Lung (tissue), 12 donors: ENCODE data around the gene ENGASE. TPM values are rescaled to one million over a fixed set of nuclear protein-coding genes. Genes with fewer than 3 reads are reported as not detected.

Experiments used
- ATAC-seq: fragments of 200-7000 bp; cut with Tn5 transposase; one replicate; pipeline ENCODE4 v1.9.1; 2020; ENCODE audit warnings: moderate number of reproducible peaks; ENCODE audit not compliant: insufficient read depth, low FRiP score
- DNase-seq, 3 donors: peaks; one replicate each; pipeline ENCODE4 v3.0.0-alpha.2; 2013 to 2017
- H3K27ac ChIP-seq, 2 donors: one replicate each; pipeline ENCODE4 v1.5.1; 2013; ENCODE audit warnings: mild to moderate bottlenecking in 2 of 2, moderate library complexity in 2 of 2, control low read depth in 1 of 2, inconsistent platforms in 1 of 2, low read depth in 1 of 2, low read length in 1 of 2
- H3K27me3 ChIP-seq, 3 donors: one replicate each; pipeline ENCODE4 v1.5.1; 2013; ENCODE audit warnings: low read length in 2 of 3; ENCODE audit not compliant: control insufficient read depth in 3 of 3, insufficient read depth in 3 of 3
- H3K36me3 ChIP-seq, 4 donors: one replicate each; pipeline ENCODE4 v1.5.1; 2013; ENCODE audit warnings: low read length in 4 of 4, mild to moderate bottlenecking in 1 of 4, moderate library complexity in 1 of 4; ENCODE audit not compliant: control insufficient read depth in 4 of 4, insufficient read depth in 4 of 4
- H3K4me1 ChIP-seq, 5 donors: one replicate each; pipeline ENCODE4 v1.5.1; 2013; ENCODE audit warnings: low read length in 5 of 5, mild to moderate bottlenecking in 2 of 5, moderate library complexity in 1 of 5; ENCODE audit not compliant: control insufficient read depth in 5 of 5, insufficient read depth in 5 of 5
- H3K4me3 ChIP-seq: one replicate; pipeline ENCODE4 v1.5.1; 2013; ENCODE audit warnings: mild to moderate bottlenecking, control low read depth, moderate library complexity
- H3K9ac ChIP-seq, 2 donors: one replicate each; pipeline ENCODE4 v1.5.1; 2013; ENCODE audit warnings: low read length in 2 of 2, control low read depth in 1 of 2; ENCODE audit not compliant: insufficient read depth in 1 of 2
- H3K9me3 ChIP-seq, 4 donors: one replicate each; pipeline ENCODE4 v1.5.1; 2013; ENCODE audit warnings: low read length in 3 of 4, mild to moderate bottlenecking in 1 of 4, moderate library complexity in 1 of 4; ENCODE audit not compliant: control insufficient read depth in 4 of 4, insufficient read depth in 3 of 4
- CTCF ChIP-seq: IDR thresholded peaks from 2 replicates; pipeline ENCODE4 v1.5.1; 2012; ENCODE audit warnings: mild to moderate bottlenecking; ENCODE audit errors: control extremely low read depth, extremely low read depth
- WGBS, 2 donors: extraction: QIAGEN DNeasy Blood & Tissue Kit; methylation state at CpG; one replicate each; pipeline ENCODE4 v1.1.7; 2013; 5-methylcytosine and 5-hydroxymethylcytosine counted together
- polyA plus RNA-seq, 2 donors: library from polyadenylated mRNA; stranded (reverse); fragments of 200-250 nt; gene quantifications; one replicate each; pipeline ENCODE4 v1.2.1, GENCODE V29; 2013
- total RNA-seq, 2 donors: library from RNA; depleted of rRNA in 1 of 2; stranded (reverse); fragments of >200 nt in 1 of 2; gene quantifications; one replicate each; pipeline ENCODE4 v1.2.1, GENCODE V29; 2014 to 2021
- donor health status: control.
- donor health status: control.
- donor health status: Bipolar disorder and iron deficiency.
- donor health status: healthy.
- donor health status: DM: yes; HTN: yes; CAD: no.

Gene ENGASE
- total and polyA plus RNA-seq, 4 donors = 19.0 to 45.7 (median 32.5) TPM

GRCh38 chr17:79088247-79088996, 13.8 kb downstream of the ENGASE start:
- peaks cover 0 to 34% (median 8%) of the 10 kb centered on the region in 4 donors for H3K36me3 ChIP-seq
- H3K9me3 ChIP-seq = no peaks in the 10 kb centered on the region
- DNase-seq (no peak), ATAC-seq (no peak)
- H3K4me1 ChIP-seq = no peaks in the 10 kb centered on the region
- no peak overlapping the region for H3K4me3 ChIP-seq
- WGBS, 2 donors = 94% methylated on average over 26 of the region's 26 CpGs
- no peak overlapping the region for H3K9ac ChIP-seq
- no peak overlapping the region for H3K27ac ChIP-seq
- TF ChIP-seq CTCF = no peak
- H3K27me3 ChIP-seq = no peaks in the 10 kb centered on the region

GRCh38 chr17:79088997-79089328, 14.3 kb downstream of the ENGASE start:
- 76 to 89% methylated on average over 8 of the region's 8 CpGs for WGBS, 2 donors
- H3K27me3 ChIP-seq = no peaks in the 10 kb centered on the region
- H3K36me3 ChIP-seq = peaks cover 0 to 29% (median 5%) of the 10 kb centered on the region in 4 donors
- no peak overlapping the region for H3K9ac ChIP-seq
- H3K4me1 ChIP-seq = no peaks in the 10 kb centered on the region
- no peaks in the 10 kb centered on the region for H3K9me3 ChIP-seq
- no peak overlapping the region for H3K27ac ChIP-seq
- no peak for TF ChIP-seq CTCF
- DNase-seq = no peak
- ATAC-seq = no peak
- no peak overlapping the region for H3K4me3 ChIP-seq

DNA sequence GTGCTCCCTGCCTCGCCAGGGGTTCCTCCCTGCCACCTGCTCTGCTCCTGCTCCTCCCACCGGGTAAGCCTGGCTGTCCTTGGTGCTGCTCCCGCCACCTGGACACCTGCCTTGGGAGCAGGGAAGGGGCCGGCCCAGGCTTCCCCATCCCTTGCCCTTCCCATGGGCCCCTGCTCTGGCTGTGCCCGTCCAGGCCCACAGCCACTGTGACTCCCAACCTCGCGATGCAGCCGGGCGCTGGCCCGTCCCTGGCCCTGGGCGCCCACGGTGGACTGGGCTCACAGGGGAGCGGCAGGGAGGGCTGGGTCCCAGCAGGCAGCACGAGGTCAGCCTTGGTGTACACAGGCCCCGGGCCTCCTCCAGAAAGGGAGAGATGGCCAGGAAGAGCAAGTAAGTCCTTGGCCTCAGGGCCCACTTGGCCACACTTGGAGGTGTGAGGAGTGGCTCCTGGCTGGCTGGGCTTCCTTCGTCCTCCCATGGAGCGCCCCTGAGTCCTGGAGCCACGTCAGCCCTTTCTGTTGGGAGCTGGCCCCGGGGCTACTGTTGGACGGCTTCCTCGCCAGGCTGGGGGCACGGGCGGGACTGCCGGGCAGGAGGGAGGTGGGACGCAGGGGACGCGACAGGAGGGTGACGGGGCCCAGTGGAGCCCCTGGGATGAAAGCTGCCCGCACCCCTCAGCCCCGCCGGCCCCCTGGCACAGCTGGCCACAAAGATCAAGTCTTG, 15.3 kb downstream of the ENGASE start:
- H3K4me3 ChIP-seq = no peak overlapping the region
- no peak for TF ChIP-seq CTCF
- DNase-seq (no peak), ATAC-seq (no peak)
- no peak overlapping the region for H3K9ac ChIP-seq
- WGBS, 2 donors = 74 to 85% methylated on average over 31 of the region's 31 CpGs
- peaks cover 0 to 20% (median 5%) of the 10 kb centered on the region in 4 donors for H3K36me3 ChIP-seq
- no peaks in the 10 kb centered on the region for H3K27me3 ChIP-seq
- H3K4me1 ChIP-seq = no peaks in the 10 kb centered on the region
- H3K9me3 ChIP-seq = no peaks in the 10 kb centered on the region
- no peak overlapping the region for H3K27ac ChIP-seq
